Body of pancreas (tissue), 4 donors: ENCODE measurements around the gene REN.

Experiments
- POLR2A ChIP-seq, 3 donors: fragments of 450-650 bp; IDR thresholded peaks; one replicate each; pipeline ENCODE4 v1.6.1; 2016; ENCODE audit warnings: antibody characterized with exemption in 3 of 3, mild to moderate bottlenecking in 2 of 3
- TF ChIP-seq, protein P1 (sequence below), 7 experiments: fragments of 450-650 bp in 4 of 7; fragments of 200-600 bp in 3 of 7; sonication (generic) in 3 of 7; IDR thresholded peaks; one replicate each; pipeline ENCODE4 v1.5.1; 2016 to 2019; ENCODE audit warnings: antibody characterized with exemption in 7 of 7

GRCh38 chr1:204197068-204197467 is 30.9 kb upstream of the REN start:
- TF ChIP-seq, protein P1, sequence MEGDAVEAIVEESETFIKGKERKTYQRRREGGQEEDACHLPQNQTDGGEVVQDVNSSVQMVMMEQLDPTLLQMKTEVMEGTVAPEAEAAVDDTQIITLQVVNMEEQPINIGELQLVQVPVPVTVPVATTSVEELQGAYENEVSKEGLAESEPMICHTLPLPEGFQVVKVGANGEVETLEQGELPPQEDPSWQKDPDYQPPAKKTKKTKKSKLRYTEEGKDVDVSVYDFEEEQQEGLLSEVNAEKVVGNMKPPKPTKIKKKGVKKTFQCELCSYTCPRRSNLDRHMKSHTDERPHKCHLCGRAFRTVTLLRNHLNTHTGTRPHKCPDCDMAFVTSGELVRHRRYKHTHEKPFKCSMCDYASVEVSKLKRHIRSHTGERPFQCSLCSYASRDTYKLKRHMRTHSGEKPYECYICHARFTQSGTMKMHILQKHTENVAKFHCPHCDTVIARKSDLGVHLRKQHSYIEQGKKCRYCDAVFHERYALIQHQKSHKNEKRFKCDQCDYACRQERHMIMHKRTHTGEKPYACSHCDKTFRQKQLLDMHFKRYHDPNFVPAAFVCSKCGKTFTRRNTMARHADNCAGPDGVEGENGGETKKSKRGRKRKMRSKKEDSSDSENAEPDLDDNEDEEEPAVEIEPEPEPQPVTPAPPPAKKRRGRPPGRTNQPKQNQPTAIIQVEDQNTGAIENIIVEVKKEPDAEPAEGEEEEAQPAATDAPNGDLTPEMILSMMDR (IDR thresholded peaks at IDR 0.05): no peak
- no peak for TF ChIP-seq POLR2A (IDR thresholded peaks at IDR 0.05)
